ENCODE results near the gene PTPRA. TPM values are rescaled to one million over a fixed set of nuclear protein-coding genes. Genes with fewer than 3 reads are reported as not detected.
"Not testable (repeated sequence)": the region's sequence is repeated elsewhere in the genome, so short reads cannot be mapped to it uniquely, and the experiment has no call there.

Gene PTPRA
- total and polyA plus RNA-seq, 2 of the 13 experiments (the other 11 are each of a cell fraction or from before 2014, with no cell fraction given): 47.2 to 127 TPM

- 0 out of 2 replicates have a peak, but pooled peaks have one; percentile 5 for TF ChIP-seq RXRA (CRISPR knock-in tag; IDR thresholded peaks at IDR 0.05)
Observed at GRCh38 chr20:3072530-3073250, 199.4 kb downstream of the PTPRA start (continued).

GRCh38 chr20:3073251-3073643, 200.0 kb downstream of the PTPRA start:
- H3K9me3 ChIP-seq (ENCODE audit: low read length); FAIRE-seq; POLR2A ChIA-PET; H3K27me3 ChIP-seq (ENCODE audit: control insufficient read depth in 1 of 2, insufficient read depth in 2 of 2, low read length in 2 of 2); H3K27ac ChIP-seq (ENCODE audit: extremely low read length, insufficient read depth, low read length); H4K20me1 ChIP-seq (ENCODE audit: insufficient read depth, low read length); BruUV-seq (replicated peaks); ATAC-seq; in situ Hi-C loops (cut with HindIII; ENCODE audit: extremely low pct_ligation_motif_present, low pct_unique_long_range_greater_than_20kb); H3K79me2 ChIP-seq (ENCODE audit: insufficient read depth, low read length); H2AFZ ChIP-seq (ENCODE audit: low read length); H3K36me3 ChIP-seq (replicated peaks in 1 of 2; ENCODE audit: control insufficient read depth in 1 of 2, insufficient read depth in 2 of 2, low read length in 2 of 2); CTCF ChIA-PET (ENCODE audit: low intra/inter-chr PET ratio, low total read pairs); intact Hi-C loops (cut with micrococcal nuclease; ENCODE audit: unreplicated experiment); DNase-seq (ENCODE audit: low spot score); TF ChIP-seq ATF7 (CRISPR knock-in tag; IDR thresholded peaks at IDR 0.05): not testable (repeated sequence)
- TF ChIP-seq GZF1 (CRISPR knock-in tag; IDR thresholded peaks at IDR 0.05): 0 out of 2 replicates have a peak, but pooled peaks have one; percentile 36
- TF ChIP-seq ZNF891 (CRISPR knock-in tag; IDR thresholded peaks at IDR 0.05): peak; percentile 64; the same call in 1 of the 2 replicates
- peak; percentile 53; the same call in 1 of the 2 replicates for TF ChIP-seq ZNF605 (CRISPR knock-in tag; IDR thresholded peaks at IDR 0.05)
- TF ChIP-seq ATF4 (CRISPR knock-in tag; IDR thresholded peaks at IDR 0.05): peak in 1 of 2 experiments; percentile 89; a peak in 2 of 4 replicates
- peak; percentile 55; the same call in 1 of the 2 replicates for TF ChIP-seq ZNF460 (CRISPR knock-in tag; IDR thresholded peaks at IDR 0.05; ENCODE audit: borderline replicate concordance)
- TF ChIP-seq ATF7 (IDR thresholded peaks at IDR 0.05): peak; percentile 63
- TF ChIP-seq RARA (CRISPR knock-in tag; IDR thresholded peaks at IDR 0.05): 0 out of 2 replicates have a peak, but pooled peaks have one; percentile 9
- TF ChIP-seq HOXA5 (CRISPR knock-in tag; IDR thresholded peaks at IDR 0.05): 0 out of 2 replicates have a peak, but pooled peaks have one; percentile 10
- 0 out of 2 replicates have a peak, but pooled peaks have one; percentile 20 for TF ChIP-seq ZNF292 (CRISPR knock-in tag; IDR thresholded peaks at IDR 0.05; ENCODE audit: borderline replicate concordance, low read depth)
- TF ChIP-seq ZMYM3 (CRISPR knock-in tag; IDR thresholded peaks at IDR 0.05): peak; percentile 54; the same call in 1 of the 2 replicates
- 0 out of 2 replicates have a peak, but pooled peaks have one; percentile 10 for TF ChIP-seq RXRB (CRISPR knock-in tag; IDR thresholded peaks at IDR 0.05; ENCODE audit: borderline replicate concordance)
- peak; percentile 67; the same call in 1 of the 2 replicates for TF ChIP-seq CEBPB (IDR thresholded peaks at IDR 0.05; ENCODE audit: borderline replicate concordance, low read depth, low read length)
- TF ChIP-seq CEBPG (CRISPR knock-in tag; IDR thresholded peaks at IDR 0.05): peak; percentile 85
- peak; percentile 47; the same call in 1 of the 2 replicates for TF ChIP-seq ZNF362 (CRISPR knock-in tag; IDR thresholded peaks at IDR 0.05; ENCODE audit: borderline replicate concordance)
- TF ChIP-seq THAP7 (CRISPR knock-in tag; IDR thresholded peaks at IDR 0.05): 0 out of 2 replicates have a peak, but pooled peaks have one; percentile 50
- H3K4me3 ChIP-seq (replicated peaks in 1 of 3; ENCODE audit: insufficient read depth in 1 of 3, low read depth in 2 of 3, low read length in 3 of 3): peak overlapping the region in 2 of 3 experiments; percentile 7 to 41; a peak in 2 of 6 replicates
- H3K4me2 ChIP-seq (ENCODE audit: low read depth, low read length): peak overlapping the region; percentile 51
- H3K9ac ChIP-seq (ENCODE audit: insufficient read depth, low read depth, low read length): peak overlapping the region; percentile 27
- 15% methylated on average over 8 of the region's 8 CpGs for WGBS (ENCODE audit: low lambda C conversion rate)
- H3K4me1 ChIP-seq (ENCODE audit: insufficient read depth, low read length): peaks cover 71% of the 10 kb centered on the region
